Nephron (organoid): ENCODE measurements around the gene RTEL1.
"Not testable (repeated sequence)": the region's sequence is repeated elsewhere in the genome, so short reads cannot be mapped to it uniquely, and the experiment has no call there.

Experiments used
- H3K27ac Mint-ChIP-seq, 3 experiments: 2 replicates each; pipeline ENCODE4 v1.8.0; 2020; ENCODE audit warnings: mixed read lengths in 3 of 3, mild to moderate bottlenecking in 2 of 3, moderate library complexity in 1 of 3
- H3K27me3 Mint-ChIP-seq: 2 replicates; pipeline ENCODE4 v1.8.0; 2021; ENCODE audit warnings: low read depth, mild to moderate bottlenecking, moderate library complexity, mixed read lengths
- H3K36me3 Mint-ChIP-seq: 2 replicates; pipeline ENCODE4 v1.8.0; 2020; ENCODE audit warnings: low read depth, mixed read lengths
- H3K4me1 Mint-ChIP-seq: 2 replicates; pipeline ENCODE4 v1.8.0; 2020; ENCODE audit warnings: mixed read lengths
- H3K4me3 Mint-ChIP-seq, 3 experiments: 2 replicates each; pipeline ENCODE4 v1.8.0; 2020; ENCODE audit warnings: mild to moderate bottlenecking in 3 of 3, mixed read lengths in 3 of 3, moderate library complexity in 2 of 3
- H3K9me3 Mint-ChIP-seq: 2 replicates; pipeline ENCODE4 v1.8.0; 2020; ENCODE audit warnings: mixed read lengths
- TF ChIP-seq, protein P1 (sequence below), 3 experiments: fragments of 200-600 bp; sonication (generic); IDR thresholded peaks; one replicate each; pipeline ENCODE4 v1.5.0; 2021; ENCODE audit warnings: antibody characterized with exemption in 3 of 3; ENCODE audit not compliant: unreplicated experiment in 3 of 3

RTEL1 gene

DNA sequence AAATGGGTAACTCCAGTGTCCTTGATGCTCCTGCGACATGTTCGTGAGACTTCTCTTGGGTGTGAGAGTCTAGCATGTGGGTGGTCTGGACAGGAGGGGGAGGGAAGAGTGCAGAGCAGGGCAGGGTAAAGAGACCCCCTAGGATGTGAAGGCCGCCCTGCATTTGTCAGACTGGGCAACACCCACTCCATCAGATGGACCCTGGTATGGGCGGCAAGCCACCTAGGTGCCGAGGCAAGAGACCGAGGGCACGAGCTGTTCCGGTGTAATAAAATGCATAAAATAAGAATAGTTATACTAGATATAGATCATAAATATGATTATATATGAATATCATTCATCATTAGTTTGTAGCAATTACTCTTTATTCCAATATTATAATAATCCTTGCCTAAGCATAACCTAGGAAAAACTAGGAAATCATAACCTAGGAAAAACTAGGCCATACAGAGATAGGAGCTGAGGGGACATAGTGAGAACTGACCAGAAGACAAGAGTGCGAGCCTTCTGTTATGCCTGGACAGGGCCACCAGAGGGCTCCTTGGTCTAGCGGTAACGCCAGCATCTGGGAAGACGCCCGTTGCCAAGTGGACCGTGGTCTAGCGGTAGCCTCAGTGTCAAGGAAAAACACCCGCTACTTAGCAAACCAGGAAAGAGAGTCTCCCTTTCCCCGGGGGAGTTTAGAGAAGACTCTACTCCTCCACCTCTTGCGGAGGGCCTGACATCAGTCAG is 44.1 kb upstream of the RTEL1 start:
- not testable (repeated sequence) for H3K9me3 Mint-ChIP-seq, H3K4me1 Mint-ChIP-seq, H3K4me3 Mint-ChIP-seq, H3K27ac Mint-ChIP-seq, H3K27me3 Mint-ChIP-seq
- peaks cover 53% of the 10 kb centered on the region for H3K36me3 Mint-ChIP-seq
- TF ChIP-seq, protein P1, sequence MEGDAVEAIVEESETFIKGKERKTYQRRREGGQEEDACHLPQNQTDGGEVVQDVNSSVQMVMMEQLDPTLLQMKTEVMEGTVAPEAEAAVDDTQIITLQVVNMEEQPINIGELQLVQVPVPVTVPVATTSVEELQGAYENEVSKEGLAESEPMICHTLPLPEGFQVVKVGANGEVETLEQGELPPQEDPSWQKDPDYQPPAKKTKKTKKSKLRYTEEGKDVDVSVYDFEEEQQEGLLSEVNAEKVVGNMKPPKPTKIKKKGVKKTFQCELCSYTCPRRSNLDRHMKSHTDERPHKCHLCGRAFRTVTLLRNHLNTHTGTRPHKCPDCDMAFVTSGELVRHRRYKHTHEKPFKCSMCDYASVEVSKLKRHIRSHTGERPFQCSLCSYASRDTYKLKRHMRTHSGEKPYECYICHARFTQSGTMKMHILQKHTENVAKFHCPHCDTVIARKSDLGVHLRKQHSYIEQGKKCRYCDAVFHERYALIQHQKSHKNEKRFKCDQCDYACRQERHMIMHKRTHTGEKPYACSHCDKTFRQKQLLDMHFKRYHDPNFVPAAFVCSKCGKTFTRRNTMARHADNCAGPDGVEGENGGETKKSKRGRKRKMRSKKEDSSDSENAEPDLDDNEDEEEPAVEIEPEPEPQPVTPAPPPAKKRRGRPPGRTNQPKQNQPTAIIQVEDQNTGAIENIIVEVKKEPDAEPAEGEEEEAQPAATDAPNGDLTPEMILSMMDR (IDR thresholded peaks at IDR 0.05; ENCODE audit: unreplicated experiment in 3 of 3), result peak in 1 of 3 experiments; percentile 35

GRCh38 chr20:63617092-63617875 is 40.8 kb upstream of the RTEL1 start:
- H3K27ac Mint-ChIP-seq, result no peak overlapping the region
- H3K4me3 Mint-ChIP-seq, result no peak overlapping the region
- peaks cover 2% of the 10 kb centered on the region for H3K9me3 Mint-ChIP-seq
- H3K27me3 Mint-ChIP-seq, result no peaks in the 10 kb centered on the region
- H3K4me1 Mint-ChIP-seq, result no peaks in the 10 kb centered on the region
- peaks cover 58% of the 10 kb centered on the region for H3K36me3 Mint-ChIP-seq
- TF ChIP-seq, protein P1 (IDR thresholded peaks at IDR 0.05; ENCODE audit: unreplicated experiment in 3 of 3), result no peak

DNA sequence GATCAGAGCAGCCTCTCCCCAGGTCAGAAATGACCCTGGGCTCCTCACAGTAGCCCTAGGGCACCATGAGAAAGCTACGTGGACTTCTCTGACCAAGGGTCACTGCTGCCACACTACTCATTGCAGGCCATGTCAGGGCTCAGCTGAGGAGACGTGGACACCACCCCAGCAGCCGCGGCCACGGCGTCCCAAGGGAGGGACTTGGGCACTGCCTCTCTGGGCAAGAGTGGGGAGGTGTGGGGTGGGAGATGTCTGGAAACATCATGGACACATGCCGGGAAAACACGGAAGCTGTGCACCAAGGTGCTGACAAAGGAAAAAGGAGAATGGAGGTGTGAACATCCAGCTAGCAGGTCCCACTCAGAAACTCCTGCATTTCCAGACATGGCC is 40.2 kb upstream of the RTEL1 start:
- Mint-ChIP-seq H3K4me3 (no peak overlapping the region), H3K9me3 (peaks cover 2% of the 10 kb centered on the region), H3K27ac (no peak overlapping the region), H3K27me3 (no peaks in the 10 kb centered on the region), H3K36me3 (peaks cover 62% of the 10 kb centered on the region), H3K4me1 (no peaks in the 10 kb centered on the region)
- TF ChIP-seq, protein P1 (IDR thresholded peaks at IDR 0.05; ENCODE audit: unreplicated experiment in 3 of 3), result no peak

GRCh38 chr20:63618291-63618980 is 39.7 kb upstream of the RTEL1 start:
- peaks cover 2% of the 10 kb centered on the region for H3K9me3 Mint-ChIP-seq
- TF ChIP-seq, protein P1 (IDR thresholded peaks at IDR 0.05; ENCODE audit: unreplicated experiment in 3 of 3), result no peak
- no peaks in the 10 kb centered on the region for H3K4me1 Mint-ChIP-seq
- no peaks in the 10 kb centered on the region for H3K27me3 Mint-ChIP-seq
- peaks cover 59% of the 10 kb centered on the region for H3K36me3 Mint-ChIP-seq
- H3K4me3 Mint-ChIP-seq, result no peak overlapping the region
- no peak overlapping the region for H3K27ac Mint-ChIP-seq

DNA sequence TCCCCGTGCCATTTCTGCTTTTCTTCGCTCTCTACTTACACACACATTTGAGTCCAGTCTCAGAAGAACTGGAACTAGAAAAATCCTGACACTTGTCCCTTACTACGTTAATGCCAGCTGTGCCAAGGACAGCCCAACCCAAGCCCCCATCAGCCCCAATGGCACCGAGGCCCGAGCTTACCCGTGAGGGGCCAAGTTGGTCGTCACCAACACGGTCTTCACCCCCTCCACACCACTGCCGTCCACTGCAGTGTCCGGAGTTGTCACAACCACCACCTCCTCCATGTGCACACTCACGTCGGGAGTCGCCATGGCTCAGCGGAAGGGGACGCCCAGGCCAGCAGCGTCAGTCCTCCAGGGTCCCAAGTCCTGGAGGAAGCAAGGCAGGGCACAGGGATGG is 39.0 kb upstream of the RTEL1 start:
- Mint-ChIP-seq H3K9me3 (no peaks in the 10 kb centered on the region), H3K36me3 (peaks cover 54% of the 10 kb centered on the region), H3K27ac (peak overlapping the region in 1 of 3 experiments; percentile 49), H3K4me3 (no peak overlapping the region), H3K4me1 (no peaks in the 10 kb centered on the region), H3K27me3 (no peaks in the 10 kb centered on the region)
- TF ChIP-seq, protein P1 (IDR thresholded peaks at IDR 0.05; ENCODE audit: unreplicated experiment in 3 of 3), result no peak
